Activated T-cell treated with anti-CD3 and anti-CD28 coated beads for 1 hour (primary cell): ENCODE measurements around the gene THUMPD3.

Experiments used
- DNase-seq: peaks from one replicate; pipeline ENCODE4 v3.0.0-alpha.2; 2020; ENCODE audit warnings: low read depth

THUMPD3 gene

GRCh38 chr3:9352917-9353752 lies 9.7 kb upstream of the THUMPD3 start:
- DNase-seq: peak; percentile 46

- DNase-seq: no peak
Observed at GRCh38 chr3:9361691-9362388, 1.0 kb upstream of the THUMPD3 start.

DNA sequence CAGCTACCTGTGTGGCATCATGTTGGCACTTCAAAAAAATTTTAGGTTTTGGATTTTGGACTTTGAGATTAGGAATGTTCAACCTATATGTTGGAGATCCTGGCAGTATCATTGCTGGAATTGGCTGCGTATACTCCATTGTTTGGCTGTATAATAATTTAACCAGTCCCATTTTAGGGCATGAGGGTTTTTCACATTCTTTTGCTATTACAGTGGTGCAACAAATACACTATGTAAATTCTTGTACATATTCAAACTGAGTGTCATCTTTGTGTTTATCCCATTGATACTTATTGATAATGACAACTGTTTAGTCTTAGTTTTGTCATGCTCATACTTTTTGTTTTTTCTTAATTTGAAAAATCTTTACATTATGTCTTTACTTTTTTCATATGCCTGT lies 6.7 kb downstream of the THUMPD3 start:
- DNase-seq: no peak

DNA sequence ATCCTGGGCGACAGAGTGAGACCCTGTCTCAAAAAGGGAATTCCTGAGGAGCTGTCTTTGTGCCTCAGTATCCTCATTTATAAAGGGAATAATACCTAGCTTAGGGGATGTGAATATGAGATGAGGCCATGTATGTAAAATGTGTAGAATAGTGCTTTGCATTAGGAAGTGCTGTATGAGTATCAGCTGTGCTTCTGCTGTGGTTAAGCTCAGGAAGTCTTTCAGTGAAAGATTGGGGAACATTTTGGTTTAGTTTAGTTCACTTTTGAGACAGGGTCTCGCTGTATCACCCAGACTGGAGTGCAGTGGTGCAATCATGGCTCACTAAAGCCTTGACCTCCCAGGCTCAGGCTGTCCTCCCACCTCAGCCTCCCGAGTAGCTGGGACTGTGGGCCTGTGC lies 10.6 kb downstream of the THUMPD3 start:
- DNase-seq: no peak

- no peak for DNase-seq
Observed at GRCh38 chr3:9377981-9378380, 15.1 kb downstream of the THUMPD3 start.

DNA sequence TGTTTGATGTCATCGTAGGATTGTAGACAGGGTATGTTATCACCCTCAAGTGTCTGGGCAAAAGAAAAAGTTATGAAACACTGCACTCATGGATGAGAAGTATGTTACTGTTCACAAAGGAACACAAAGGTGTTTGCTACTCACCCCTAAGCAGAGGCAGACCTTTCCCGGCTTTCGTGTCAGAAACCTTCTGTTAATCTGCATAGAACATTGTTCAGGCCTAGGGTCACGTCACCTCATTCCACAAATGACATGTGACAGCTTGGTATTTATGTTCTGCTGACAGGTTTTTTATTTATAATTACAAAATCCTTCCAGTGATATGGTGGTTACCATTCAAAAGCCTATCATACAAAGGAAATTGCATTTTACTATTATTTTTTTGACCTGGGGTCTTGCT lies 16.5 kb downstream of the THUMPD3 start:
- DNase-seq: no peak

DNA sequence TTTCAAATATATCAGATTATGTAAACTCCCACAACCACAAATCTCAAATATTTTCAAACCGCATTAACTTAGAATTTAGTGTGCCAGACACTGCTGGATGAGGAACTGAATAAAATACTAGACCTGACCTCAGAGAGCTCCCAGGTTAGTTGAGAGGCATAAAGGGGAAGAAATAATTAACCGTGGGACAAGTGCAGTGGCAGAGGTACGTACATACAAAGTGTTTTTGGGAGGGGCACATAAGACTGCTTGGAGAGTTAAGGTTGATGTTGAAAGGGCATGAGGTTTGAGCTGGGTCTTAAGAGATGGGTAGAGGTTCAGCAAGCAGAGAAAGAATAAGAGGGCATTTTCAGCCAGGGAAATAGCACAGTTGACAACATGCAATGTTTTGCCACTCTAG lies 17.2 kb downstream of the THUMPD3 start:
- DNase-seq: no peak

DNA sequence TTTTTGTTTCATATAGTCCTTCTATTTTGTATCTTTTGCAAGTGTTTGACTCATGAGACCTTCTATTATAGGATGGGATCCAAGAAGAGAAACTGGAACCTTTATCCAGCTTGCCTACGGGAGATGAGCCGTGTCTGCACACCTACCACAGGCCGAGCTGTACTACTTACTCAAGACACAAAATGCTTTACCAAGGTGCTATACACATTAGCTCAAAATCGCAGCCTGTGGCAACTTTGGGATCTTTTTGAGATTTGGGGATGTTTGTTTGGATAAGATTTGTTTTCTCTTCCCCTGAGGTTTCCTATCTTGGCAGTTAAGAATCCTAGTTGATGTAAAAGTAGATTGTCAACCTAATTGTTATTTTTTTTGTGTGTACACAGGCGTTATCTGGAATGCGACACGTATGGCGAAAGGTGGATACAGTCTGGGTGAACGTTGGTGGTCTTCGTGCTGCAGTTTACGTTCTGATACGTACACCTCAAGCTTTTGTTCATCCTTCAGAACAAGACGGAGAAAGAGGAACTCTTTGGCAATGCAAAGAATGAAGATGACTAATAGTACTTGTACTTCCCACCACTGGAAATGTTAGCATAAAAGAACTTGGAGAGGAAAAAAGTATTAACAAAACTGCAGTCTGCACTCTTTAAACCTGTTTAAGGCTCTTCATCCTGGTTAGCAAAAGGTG lies 21.4 kb downstream of the THUMPD3 start:
- no peak for DNase-seq

DNA sequence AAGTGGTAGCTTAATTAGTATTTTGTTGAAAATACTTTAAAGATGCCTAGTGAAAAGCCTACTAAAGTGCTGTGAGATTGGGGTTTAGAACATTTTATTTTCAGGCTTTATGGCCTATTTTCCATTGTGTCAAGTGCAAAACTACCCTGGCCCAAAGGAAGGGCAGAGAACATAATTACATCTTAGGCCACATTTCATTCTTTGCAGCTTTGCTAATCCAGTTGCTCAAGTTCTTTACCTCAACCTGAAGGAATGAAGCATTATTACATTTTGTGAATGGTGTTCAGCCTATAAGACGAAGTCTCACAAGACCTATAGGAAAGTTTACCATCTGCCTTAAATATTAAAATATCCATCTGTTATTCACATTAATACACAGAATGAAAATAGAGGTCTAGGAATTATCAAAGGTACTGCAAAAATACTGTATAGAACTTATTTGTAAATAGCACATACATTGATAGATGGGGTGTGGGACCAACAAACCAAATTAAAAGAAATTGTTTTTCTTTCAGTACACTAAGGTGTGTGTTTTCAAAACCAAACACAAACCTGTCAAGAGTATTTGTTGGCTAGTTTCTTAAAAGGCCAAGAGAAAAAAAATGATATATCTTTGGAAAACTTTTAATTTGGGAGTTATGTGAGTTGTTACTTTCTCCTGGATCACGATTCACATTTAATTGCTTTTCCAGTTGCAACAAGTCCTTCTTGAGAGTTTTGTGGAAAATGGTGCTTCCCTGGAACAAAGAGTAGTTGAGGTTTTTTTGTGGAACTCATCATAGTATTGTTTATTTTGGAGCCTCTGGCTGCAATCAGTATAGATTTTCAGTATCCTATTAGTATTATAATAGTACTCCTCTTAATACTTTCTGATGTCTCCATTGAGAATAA lies 22.6 kb downstream of the THUMPD3 start:
- DNase-seq: no peak

GRCh38 chr3:9386078-9386459 lies 23.2 kb downstream of the THUMPD3 start:
- DNase-seq: no peak

- DNase-seq: no peak
Observed at GRCh38 chr3:9386501-9387321, 23.9 kb downstream of the THUMPD3 start.

GRCh38 chr3:9387322-9387655 lies 24.4 kb downstream of the THUMPD3 start:
- DNase-seq: no peak

DNA sequence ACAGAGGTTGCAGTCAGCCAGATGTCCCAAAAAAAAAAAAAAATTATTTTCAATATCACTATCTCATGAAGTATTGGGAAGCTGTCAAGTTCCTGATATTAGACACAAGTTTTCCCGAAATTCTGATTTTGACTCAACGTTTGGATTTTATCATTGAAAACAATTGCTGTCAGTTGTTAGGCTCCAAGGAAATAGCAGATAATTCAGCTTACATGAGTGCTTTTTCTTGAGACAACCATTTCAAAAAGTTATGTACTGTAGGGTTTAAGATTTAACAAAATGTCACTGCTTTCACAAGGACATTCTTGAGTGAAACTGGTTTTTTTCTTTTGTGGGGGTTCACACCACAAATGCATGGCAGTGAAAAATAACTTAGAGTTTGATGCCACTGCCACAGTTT lies 25.3 kb downstream of the THUMPD3 start:
- DNase-seq: no peak

DNA sequence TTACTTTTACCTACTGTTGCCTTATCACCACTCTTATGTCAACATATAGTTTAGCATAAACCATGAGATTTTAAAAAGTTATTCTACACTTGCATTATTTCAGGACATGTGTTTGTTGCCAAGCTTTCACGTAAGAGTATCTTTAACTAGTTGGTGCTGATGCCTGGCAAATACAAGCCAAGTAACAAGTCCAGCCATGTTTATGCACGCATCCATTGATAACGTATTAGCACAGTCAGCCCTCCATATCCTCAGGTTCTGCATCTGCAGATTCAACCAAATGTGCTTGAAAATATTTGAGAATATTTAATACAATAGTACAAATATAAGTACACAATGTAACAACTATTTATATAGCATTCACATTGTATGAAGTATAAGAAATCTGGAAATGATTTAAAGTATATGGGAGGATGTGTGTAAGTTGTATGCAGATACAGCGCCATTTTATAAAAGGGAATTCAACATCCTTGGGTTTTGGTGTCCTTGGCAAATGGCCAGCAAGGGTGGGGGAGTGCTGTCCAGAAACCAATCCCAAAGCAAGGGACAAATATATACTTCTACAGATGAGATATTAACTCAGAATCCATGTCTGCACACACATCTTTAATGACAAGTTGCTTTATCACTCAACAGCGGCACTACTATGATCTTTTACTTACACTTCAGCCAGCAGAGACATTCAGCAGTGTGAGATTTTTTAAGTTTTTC lies 25.9 kb downstream of the THUMPD3 start:
- no peak for DNase-seq

DNA sequence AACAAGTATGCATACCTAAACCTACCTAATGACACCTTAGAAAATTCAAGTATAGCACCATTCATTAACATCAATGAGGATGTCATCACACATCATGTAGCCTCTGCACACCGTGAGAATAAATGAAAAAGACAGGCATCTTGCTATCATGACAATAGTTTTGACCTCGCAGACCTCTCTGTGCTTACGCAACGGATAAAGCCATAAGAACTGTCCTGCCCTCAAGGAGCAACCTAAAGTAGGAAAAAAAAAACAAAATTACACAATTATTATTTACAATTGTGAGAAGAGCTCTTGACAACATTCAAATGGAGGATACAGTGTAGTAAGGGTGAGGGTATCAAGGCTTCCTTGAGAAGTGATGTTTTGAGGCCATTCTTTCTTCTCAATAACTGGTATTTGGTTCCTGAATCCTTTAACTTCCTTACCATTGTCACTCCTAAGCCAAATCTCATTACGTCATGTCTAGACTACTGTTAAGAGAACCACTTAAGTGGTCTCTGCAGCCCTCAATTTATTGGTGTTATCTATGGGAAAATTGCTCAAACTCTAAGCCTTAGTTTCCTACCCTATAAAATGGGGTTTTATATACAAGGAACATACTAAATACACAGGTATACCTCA lies 27.5 kb downstream of the THUMPD3 start:
- DNase-seq: no peak

- DNase-seq: no peak
Observed at GRCh38 chr3:9392041-9392440, 29.2 kb downstream of the THUMPD3 start.

DNA sequence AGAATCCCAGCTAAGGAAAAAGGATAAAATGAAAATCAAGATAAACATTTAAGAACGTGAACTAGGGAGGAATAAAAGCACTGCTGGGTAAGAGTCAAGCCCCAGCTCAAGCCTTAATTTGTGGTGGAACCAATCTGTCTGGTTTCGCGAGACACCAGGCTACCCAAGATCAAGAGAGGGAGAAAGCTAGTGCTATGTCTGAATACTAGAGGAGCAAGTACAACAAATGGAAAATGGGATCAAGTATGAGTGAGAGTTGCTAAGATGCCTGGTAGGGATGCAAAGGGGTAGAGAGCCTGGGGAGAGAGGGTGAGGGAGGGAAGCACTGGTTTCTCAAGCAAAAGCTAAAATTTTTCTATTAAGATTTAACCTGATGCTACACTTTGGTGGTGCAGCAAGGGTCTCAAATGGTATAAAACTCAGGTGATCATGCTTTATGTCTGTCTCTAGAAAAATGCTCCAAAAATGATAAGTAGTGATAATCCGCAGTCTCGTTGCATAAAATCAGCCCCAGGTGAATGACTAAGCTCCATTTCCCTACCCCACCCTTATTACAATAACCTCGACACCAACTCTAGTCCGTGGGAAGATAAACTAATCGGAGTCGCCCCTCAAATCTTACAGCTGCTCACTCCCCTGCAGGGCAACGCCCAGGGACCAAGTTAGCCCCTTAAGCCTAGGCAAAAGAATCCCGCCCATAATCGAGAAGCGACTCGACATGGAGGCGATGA lies 32.9 kb downstream of the THUMPD3 start:
- DNase-seq: no peak

GRCh38 chr3:9396301-9396631 lies 33.4 kb downstream of the THUMPD3 start:
- peak; percentile 60 for DNase-seq

- peak; percentile 99 for DNase-seq
Observed at GRCh38 chr3:9396632-9397331, 33.9 kb downstream of the THUMPD3 start.
